GM19193 (cell line): ENCODE measurements around the gene TADA3.

Source experiments
- POLR2A ChIP-seq: IDR thresholded peaks from 4 replicates; pipeline ENCODE4 v1.6.1; 2011; ENCODE audit not compliant: insufficient read depth, insufficient read length; ENCODE audit errors: extremely low read depth

The TADA3 gene

GRCh38 chr3:9781551-9781950, 10.7 kb downstream of the TADA3 start:
- no peak for TF ChIP-seq POLR2A

GRCh38 chr3:9780910-9781309, 11.4 kb downstream of the TADA3 start:
- no peak for TF ChIP-seq POLR2A

- TF ChIP-seq POLR2A = no peak
Observed at GRCh38 chr3:9780458-9780812, 11.8 kb downstream of the TADA3 start.

- TF ChIP-seq POLR2A = no peak
Observed at GRCh38 chr3:9779721-9780457, 12.4 kb downstream of the TADA3 start.

- no peak for TF ChIP-seq POLR2A
Observed at GRCh38 chr3:9779075-9779593, 13.1 kb downstream of the TADA3 start.

- no peak for TF ChIP-seq POLR2A
Observed at GRCh38 chr3:9778143-9779074, 13.9 kb downstream of the TADA3 start.

- TF ChIP-seq POLR2A = no peak
Observed at GRCh38 chr3:9777694-9778021, 14.6 kb downstream of the TADA3 start.

GRCh38 chr3:9776896-9777693, 15.2 kb downstream of the TADA3 start:
- no peak for TF ChIP-seq POLR2A

- TF ChIP-seq POLR2A = no peak
Observed at GRCh38 chr3:9770276-9770812, 21.9 kb downstream of the TADA3 start.

GRCh38 chr3:9769426-9770275, 22.6 kb downstream of the TADA3 start, which contains the start of gene CAMK1:
Gene CAMK1, minus strand, starts transcription at chr3:9769947. Its CDS starts 2,198 bp downstream, at chr3:9767749.
- no peak for TF ChIP-seq POLR2A

GRCh38 chr3:9769012-9769411, 23.3 kb downstream of the TADA3 start:
- TF ChIP-seq POLR2A = no peak

- no peak for TF ChIP-seq POLR2A
Observed at GRCh38 chr3:9768141-9768775, 24.0 kb downstream of the TADA3 start.

- no peak for TF ChIP-seq POLR2A
Observed at GRCh38 chr3:9767418-9767817, 24.9 kb downstream of the TADA3 start.
